ENCODE data around the gene PKNOX2. TPM values are rescaled to one million over a fixed set of nuclear protein-coding genes. Genes with fewer than 3 reads are reported as not detected.

PKNOX2 gene
- total and polyA plus RNA-seq, 10 of the 15 experiments (the other 5 are each of a cell fraction or from before 2014, with no cell fraction given) = not detected

- TF ChIP-seq ZBTB33 (IDR thresholded peaks at IDR 0.05) (no peak), CREB1 (IDR thresholded peaks at IDR 0.05; ENCODE audit: low read depth) (no peak), NBN (IDR thresholded peaks at IDR 0.05) (no peak)
Measured at GRCh38 chr11:125342281-125342930, 177.9 kb downstream of the PKNOX2 start (continued).

GRCh38 chr11:125343086-125343717, 178.7 kb downstream of the PKNOX2 start:
- Histone ChIP-seq H3K9ac (ENCODE audit: control insufficient read depth, insufficient read depth, low read length) (no peak overlapping the region), H3K4me2 (ENCODE audit: control insufficient read depth, insufficient read depth) (no peak overlapping the region), H3K36me3 (ENCODE audit: control insufficient read depth in 2 of 2, insufficient read depth in 2 of 2, low read length in 1 of 2) (no peaks in the 10 kb centered on the region), H3K4me1 (ENCODE audit: control insufficient read depth, insufficient read depth, low read length) (no peaks in the 10 kb centered on the region), H3K79me2 (ENCODE audit: control insufficient read depth, insufficient read depth, low read length) (no peaks in the 10 kb centered on the region), H3K9me3 (replicated peaks; ENCODE audit: control insufficient read depth, insufficient read depth, low read length) (no peaks in the 10 kb centered on the region), H2AFZ (ENCODE audit: control insufficient read depth, low read depth, low read length) (no peak overlapping the region), H3K4me3 (no peak overlapping the region), H3K27ac (ENCODE audit: control insufficient read depth, insufficient read depth) (no peak overlapping the region), H3K27me3 (replicated peaks in 1 of 2; ENCODE audit: control insufficient read depth in 2 of 2, insufficient read depth in 2 of 2, low read length in 1 of 2) (peaks cover 2 to 13% of the 10 kb centered on the region in 2 experiments; a peak in 2 of 4 replicates), H4K20me1 (ENCODE audit: control insufficient read depth, insufficient read depth) (no peaks in the 10 kb centered on the region)
- ChIA-PET RAD21 (ENCODE audit: unreplicated experiment) (interaction anchor here (1.1 to 1.8 kb wide), 2 partner anchors 62 to 201 kb away, joined by 3 to 5 read pairs; no protein-coding TSS in a partner anchor), SMC1A (ENCODE audit: uncharacterized antibody, unreplicated experiment) (interaction anchor here (1.6 kb wide), 1 partner anchor 62 kb away, joined by 4 read pairs; no protein-coding TSS in a partner anchor), CTCF (interaction anchor here (0.7 to 1.4 kb wide), 3 partner anchors 31 to 201 kb away, joined by 3 to 4 read pairs (median 4); no protein-coding TSS in a partner anchor), POLR2A (no interaction called here)
- WGBS (ENCODE audit: insufficient coverage, insufficient replicate concordance, low lambda C conversion rate, missing lambda C conversion rate) = 29% methylated on average over 7 of the region's 7 CpGs
- intact Hi-C loops (cut with micrococcal nuclease; ENCODE audit: unreplicated experiment) (no loop called here), in situ Hi-C loops (cut with MboI) (no loop called here)
- no peak for FAIRE-seq
- no TSS peak for BruUV-seq (replicated peaks)
- ATAC-seq = no peak
- no peak for DNase-seq (ENCODE audit: low read depth, low spot score)
- TF ChIP-seq RCOR1 (conservative IDR thresholded peaks at IDR 0.05; ENCODE audit: low read depth, low read length) (no peak), NFXL1 (IDR thresholded peaks at IDR 0.05; ENCODE audit: borderline replicate concordance) (no peak), ZNF384 (IDR thresholded peaks at IDR 0.05; ENCODE audit: borderline replicate concordance, low read depth, low read length) (no peak), FOXM1 (IDR thresholded peaks at IDR 0.05; ENCODE audit: low read depth, low read length) (no peak), BHLHE40 (IDR thresholded peaks at IDR 0.05; ENCODE audit: borderline replicate concordance in 1 of 2, low read depth in 2 of 2, low read length in 1 of 2) (no peak), SMAD5 (IDR thresholded peaks at IDR 0.05; ENCODE audit: low read depth) (no peak), PML (IDR thresholded peaks at IDR 0.05; ENCODE audit: low read length) (no peak), JUND (IDR thresholded peaks at IDR 0.05; ENCODE audit: low read depth, low read length) (no peak), ESRRA (IDR thresholded peaks at IDR 0.05; ENCODE audit: low read length) (no peak), RAD51 (IDR thresholded peaks at IDR 0.05) (no peak), BMI1 (IDR thresholded peaks at IDR 0.05; ENCODE audit: borderline replicate concordance) (no peak), NR2F1 (conservative IDR thresholded peaks at IDR 0.05) (no peak), RAD21 (IDR thresholded peaks at IDR 0.05; ENCODE audit: insufficient read depth, low read depth, low read length) (no peak), ZBED1 (IDR thresholded peaks at IDR 0.05; ENCODE audit: borderline replicate concordance) (no peak), NR2C2 (IDR thresholded peaks at IDR 0.05; ENCODE audit: borderline replicate concordance, control insufficient read depth, insufficient read length, low read depth) (no peak), CBX3 (IDR thresholded peaks at IDR 0.05; ENCODE audit: borderline replicate concordance, low read depth) (no peak), ZNF217 (IDR thresholded peaks at IDR 0.05) (no peak), EP300 (IDR thresholded peaks at IDR 0.05; ENCODE audit: borderline replicate concordance in 1 of 2, control insufficient read depth in 1 of 2, low read depth in 2 of 2, low read length in 2 of 2) (no peak), ZNF207 (IDR thresholded peaks at IDR 0.05; ENCODE audit: borderline replicate concordance) (no peak)

Data from GM12878 (cell line).